HG03095 (cell line): ENCODE results near the gene HMGN4.
"Not testable (repeated sequence)": the region's sequence is repeated elsewhere in the genome, so short reads cannot be mapped to it uniquely, and the experiment has no call there.

Experiments used
- ATAC-seq: cut with Tn5 transposase; IDR thresholded peaks from one replicate; pipeline ENCODE4 v1.9.1; 2021; ENCODE audit warnings: moderate library complexity; ENCODE audit not compliant: unreplicated experiment

HMGN4 gene

DNA sequence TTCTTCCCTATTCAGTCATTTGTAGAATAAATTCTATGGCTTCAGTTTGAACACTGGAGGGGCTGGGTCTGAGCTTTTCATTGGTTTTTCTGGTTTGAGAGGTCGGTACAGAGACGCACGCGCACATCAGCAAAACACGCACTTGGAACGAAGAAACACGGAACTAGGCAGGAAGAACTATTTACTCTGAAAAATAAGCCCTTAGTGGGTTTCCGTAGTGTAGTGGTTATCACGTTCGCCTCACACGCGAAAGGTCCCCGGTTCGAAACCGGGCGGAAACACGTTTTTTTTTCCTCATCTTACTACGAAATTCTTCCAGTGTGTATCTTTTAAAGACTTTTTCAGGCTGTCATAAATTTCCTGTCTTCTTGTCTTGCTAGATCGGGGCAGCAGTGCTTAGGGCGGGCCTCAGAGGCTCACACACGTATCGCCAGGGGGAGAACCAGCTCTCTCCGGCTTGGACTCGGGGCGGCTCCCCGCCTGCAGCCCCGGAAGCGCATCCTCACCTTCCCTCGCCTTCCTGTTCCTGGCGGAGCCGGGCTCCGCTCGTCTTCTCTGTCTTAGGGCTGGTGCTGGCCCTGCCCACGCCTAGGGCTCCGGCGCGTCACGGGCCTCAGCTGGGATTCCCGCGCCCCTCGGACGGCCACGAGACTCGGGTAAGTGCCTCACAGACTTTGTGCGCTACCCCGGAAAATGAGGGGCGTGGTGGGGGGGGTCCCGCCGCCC, at the start of gene HMGN4:
HMGN4 (plus strand) TSS at position 521 of the 726 bp plus-strand sequence. CDS start 6,841 bp downstream, outside the sequence.
- ATAC-seq: peak; percentile 55

DNA sequence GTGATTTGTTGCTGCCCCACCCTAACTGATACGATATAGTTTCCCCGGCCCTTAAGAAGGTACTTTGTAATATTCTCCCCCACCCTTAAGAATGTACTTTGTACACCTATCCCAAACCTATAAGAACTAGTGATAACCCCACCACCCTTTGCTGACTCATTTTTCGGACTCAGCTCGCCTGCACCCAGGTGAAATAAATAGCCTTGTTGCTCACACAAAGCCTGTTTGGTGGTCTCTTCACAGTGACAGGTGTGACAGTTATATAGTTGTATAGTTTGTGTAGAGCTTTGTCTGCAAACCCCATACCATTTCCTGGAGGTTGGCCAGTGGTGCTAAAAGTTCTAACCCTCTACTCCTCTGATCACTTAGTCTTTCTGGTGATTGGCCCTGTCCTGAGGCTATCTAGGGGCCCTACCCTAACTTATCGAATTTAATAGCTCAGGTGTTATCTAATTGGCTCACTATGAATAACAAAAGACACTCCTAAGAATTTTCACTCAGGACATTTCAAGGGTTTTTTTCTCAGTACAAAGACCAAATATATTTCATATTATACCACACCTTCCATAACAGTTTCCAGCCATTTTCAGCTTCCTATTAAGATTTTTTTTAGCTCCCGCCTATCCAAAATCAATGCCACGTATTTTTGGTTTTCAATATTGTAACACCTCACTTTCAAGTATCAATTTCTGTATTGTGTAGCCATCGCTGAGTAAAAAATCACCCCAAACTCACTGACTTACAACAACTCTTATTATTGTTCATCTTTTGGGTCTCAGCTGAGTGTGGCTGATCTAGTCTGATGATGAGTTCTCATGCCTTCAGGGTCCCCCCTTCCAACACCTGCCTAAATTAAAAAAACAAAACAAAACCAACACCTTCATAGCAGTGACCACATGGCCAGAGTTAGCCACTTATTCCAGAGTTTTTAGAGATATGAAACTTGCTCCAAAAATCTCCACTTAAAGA, 47.9 kb upstream of the HMGN4 start:
- ATAC-seq: no peak

DNA sequence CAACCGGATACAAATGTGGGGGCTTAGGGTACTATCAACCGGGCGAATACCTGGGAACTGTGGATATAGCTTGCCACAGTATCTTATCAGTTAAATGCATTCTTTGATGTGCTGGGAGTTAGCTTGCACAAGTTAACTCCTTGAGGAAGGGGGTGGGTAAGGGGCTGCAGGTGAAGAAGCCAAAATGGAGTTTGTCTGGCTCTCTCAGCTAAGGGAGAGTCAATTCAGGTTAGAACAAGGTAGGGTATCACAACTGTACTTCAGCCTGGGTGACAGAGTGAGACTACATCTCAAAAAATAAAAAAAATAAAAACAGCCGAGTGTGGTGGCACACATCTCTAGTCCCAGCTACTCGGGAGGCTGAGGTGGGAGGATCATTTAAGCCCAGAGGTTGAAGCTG, 46.6 kb upstream of the HMGN4 start:
- no peak for ATAC-seq

GRCh38 chr6:26493258-26493657, 44.9 kb upstream of the HMGN4 start:
- ATAC-seq: no peak

- no peak for ATAC-seq
Observed at GRCh38 chr6:26494117-26494516, 44.0 kb upstream of the HMGN4 start.

GRCh38 chr6:26495281-26495680, 42.9 kb upstream of the HMGN4 start:
- no peak for ATAC-seq

GRCh38 chr6:26497610-26498009, 40.6 kb upstream of the HMGN4 start:
- ATAC-seq: no peak

DNA sequence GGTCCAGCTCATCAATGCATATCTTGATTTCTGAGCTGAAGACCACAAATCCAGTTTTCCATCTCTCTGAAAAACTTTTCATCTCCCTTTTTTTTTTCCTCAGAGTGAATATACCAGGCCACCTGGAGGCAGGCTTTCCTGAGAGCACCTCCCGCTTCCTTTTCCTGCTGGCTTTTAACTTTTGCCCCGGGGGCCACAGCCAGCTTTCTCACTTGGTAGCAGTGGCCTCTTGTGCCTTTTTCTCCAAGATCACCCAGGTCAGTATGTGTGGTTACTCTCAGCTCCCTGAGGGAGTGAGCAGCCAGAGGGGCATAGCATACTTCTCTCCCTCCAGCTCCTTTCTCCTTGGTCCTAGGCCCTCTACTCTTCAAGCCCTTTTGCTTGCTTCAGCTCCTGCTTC, 38.1 kb upstream of the HMGN4 start, which contains the start of gene BTN1A1:
BTN1A1 (plus strand) TSS at position 202 of the 400 bp plus-strand sequence. CDS start 984 bp downstream, outside the sequence.
- ATAC-seq: no peak

DNA sequence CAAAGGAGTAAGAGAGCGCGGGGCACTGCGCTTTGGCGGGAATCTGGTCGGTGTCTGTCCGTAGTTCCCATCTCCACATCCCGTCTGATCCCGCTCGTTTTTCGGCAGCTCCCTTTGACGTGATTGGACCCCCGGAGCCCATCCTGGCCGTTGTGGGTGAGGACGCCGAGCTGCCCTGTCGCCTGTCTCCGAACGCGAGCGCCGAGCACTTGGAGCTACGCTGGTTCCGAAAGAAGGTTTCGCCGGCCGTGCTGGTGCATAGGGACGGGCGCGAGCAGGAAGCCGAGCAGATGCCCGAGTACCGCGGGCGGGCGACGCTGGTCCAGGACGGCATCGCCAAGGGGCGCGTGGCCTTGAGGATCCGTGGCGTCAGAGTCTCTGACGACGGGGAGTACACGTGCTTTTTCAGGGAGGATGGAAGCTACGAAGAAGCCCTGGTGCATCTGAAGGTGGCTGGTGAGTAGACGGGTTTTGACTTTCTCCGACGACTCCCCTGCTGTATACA, 36.6 kb upstream of the HMGN4 start:
- no peak for ATAC-seq

DNA sequence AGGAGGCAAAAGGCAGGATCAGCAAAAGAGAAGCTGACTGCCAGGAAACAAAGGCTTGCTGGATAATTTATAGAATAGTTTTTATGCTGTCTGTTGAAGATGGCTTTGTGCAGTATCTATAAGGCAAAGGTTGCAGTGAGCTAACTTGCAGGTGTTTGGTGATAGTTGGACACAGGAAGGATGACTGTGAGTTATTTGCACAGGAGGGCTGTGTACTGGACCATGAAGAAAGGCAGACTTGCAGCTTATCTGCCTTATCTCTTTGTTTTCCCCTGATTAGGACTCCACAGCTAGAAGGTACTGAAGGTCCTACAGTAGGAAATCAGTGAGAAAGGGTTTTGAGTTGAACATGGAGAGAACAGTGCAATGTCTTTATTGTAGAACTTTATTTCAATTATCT, 36.0 kb upstream of the HMGN4 start:
- peak; percentile 72 for ATAC-seq

- no peak for ATAC-seq
Observed at GRCh38 chr6:26502626-26503025, 35.5 kb upstream of the HMGN4 start.

DNA sequence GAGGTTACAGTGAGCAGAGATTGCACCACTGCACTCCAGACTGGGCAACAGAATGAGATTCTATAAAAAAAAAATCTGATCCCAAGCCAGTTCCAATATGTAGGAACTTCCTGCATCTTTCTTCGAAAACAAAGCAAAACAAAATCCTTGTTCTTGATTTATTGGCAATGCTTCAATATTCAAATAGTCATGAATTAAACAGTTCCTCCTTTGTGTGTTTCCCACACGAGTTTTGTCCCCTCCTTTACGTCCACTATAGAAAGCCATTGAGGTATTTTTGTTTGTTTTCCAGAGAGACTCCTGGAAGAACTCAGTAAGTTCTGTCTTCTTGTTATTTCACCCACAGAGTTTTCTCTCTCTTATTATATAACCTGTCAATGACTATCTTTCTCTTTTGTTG, 30.5 kb upstream of the HMGN4 start:
- no peak for ATAC-seq

DNA sequence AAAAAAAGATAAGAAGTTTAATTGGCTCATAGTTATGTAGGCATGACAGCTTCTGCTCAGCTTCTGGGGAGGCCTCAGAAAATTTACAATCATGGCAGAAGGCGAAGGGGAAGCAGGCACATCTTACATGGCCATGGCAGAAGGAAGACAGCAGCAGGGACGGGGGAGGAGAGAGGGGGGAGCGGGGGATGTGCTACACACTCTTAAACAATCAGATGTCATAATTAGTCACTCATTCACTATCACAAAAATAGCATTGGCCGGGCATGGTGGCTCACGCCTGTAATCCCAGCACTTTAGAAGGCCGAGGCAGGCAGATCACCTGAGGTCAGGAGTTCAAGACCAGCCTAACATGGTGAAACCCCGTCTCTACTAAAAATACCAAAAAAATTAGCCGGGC, 27.1 kb upstream of the HMGN4 start:
- not testable (repeated sequence) for ATAC-seq

- no peak for ATAC-seq
Observed at GRCh38 chr6:26514984-26515383, 23.2 kb upstream of the HMGN4 start.

- no peak for ATAC-seq
Observed at GRCh38 chr6:26516481-26517427, 21.4 kb upstream of the HMGN4 start.

GRCh38 chr6:26519359-26519758, 18.8 kb upstream of the HMGN4 start:
- ATAC-seq: no peak

GRCh38 chr6:26520237-26520849, 17.8 kb upstream of the HMGN4 start:
- ATAC-seq: peak; percentile 28

GRCh38 chr6:26520850-26521599, 17.1 kb upstream of the HMGN4 start:
- ATAC-seq: peak; percentile 40
